Stimulated activated CD8-positive, alpha-beta memory T cell treated with anti-CD3 and anti-CD28 coated beads, Interleukin-12 subunit alpha, Interleukin-12 subunit beta, amount 100 ng/mL, for 24 hours (primary cell): Measurements from ENCODE around the gene ZRANB3.
"Not testable (repeated sequence)": the region's sequence is repeated elsewhere in the genome, so short reads cannot be mapped to it uniquely, and the experiment has no call there.

ENCODE experiments used
- DNase-seq: peaks from one replicate; pipeline ENCODE4 v3.0.0-alpha.2; 2020; ENCODE audit errors: extremely low read depth

Gene ZRANB3

DNA sequence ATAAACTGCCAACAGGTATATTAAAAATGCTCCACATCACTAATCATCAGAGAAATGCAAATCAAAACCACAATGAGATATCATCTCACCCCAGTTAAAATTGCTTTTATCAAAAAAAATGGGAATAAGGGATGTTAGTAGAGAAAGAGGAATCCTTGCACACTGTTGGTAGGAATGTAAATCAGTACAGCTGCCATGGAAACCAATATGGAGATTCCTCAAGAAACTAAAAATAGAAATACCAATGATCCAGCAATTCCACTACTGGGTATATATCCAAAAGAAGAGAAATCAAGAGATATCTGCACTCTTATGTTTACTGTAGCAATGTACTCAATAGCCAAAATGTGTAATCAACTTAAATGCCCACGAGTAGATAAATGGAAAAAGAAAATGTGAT lies 40.6 kb downstream of the ZRANB3 start:
- no peak for DNase-seq

DNA sequence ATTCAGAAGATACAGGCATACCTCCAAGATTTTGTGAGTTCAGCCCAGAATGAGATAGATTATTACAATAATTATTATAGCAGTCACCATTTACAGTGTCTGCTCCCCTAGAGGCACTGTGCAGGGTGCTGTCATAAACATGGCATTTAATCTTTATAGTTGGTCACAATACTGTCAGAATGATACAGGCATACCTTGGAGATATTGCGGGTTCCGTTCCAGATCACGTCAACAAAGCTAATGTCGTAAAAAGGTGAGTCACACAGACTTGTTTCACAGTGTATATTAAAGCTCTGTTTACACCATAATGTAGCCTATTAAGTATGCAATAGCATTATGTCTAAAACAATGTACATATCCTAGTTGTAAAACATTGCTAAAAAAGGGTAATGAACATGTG lies 45.6 kb downstream of the ZRANB3 start:
- no peak for DNase-seq

DNA sequence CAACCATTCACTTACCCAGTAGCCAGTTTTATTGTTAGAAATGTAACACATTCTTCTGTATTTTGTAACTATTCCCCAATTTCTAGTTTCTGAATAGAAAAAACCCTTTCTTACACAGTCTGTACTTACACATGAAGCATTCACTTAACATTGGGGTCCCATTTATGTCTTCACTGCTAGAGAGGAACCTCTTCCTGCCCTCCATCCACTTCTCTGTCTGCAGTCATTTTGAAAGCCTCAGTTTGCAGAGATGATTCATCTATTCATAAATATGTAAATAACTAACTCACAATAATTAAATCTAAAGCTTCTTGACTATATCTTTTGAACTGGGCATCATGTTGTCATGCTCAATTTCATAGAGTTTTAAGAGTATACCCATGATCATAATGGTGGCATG lies 55.9 kb downstream of the ZRANB3 start:
- DNase-seq, result no peak

DNA sequence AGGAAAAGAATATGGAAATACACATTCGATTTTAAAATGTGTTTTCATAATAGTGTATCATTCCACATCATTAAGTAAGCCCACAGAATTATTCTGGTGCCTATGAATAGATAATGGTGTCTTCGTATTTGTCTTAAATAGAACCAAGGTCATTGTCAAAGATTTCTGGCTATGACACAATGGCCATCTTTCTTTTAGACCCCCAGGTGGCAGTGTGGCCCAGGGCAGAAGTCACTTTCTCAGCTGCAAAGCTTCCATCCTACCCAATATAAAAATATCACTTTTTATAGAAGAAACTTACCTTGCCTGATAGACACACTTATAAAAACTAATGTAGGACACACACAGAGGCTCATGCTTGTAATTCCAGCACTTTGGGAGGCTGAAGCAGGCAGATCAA lies 57.5 kb downstream of the ZRANB3 start:
- DNase-seq, result no peak

DNA sequence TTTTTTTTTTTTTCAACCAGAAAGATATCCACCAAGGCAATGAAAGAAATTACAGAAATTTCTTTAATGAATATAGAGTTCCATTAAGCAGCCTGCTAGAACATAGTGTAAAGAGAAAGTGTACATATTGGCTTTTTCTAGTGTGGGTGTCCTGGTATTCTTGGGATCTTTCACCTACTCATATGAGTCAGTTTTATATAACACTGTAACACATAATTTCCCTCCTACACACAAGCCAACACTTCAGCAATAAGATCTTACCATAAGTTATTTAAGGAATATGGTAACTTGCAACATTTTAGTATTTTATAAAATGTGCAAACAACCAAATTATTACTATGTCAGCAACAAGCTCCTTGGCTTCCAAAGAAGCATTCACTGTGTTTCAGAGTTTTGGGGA lies 59.9 kb downstream of the ZRANB3 start:
- no peak for DNase-seq

DNA sequence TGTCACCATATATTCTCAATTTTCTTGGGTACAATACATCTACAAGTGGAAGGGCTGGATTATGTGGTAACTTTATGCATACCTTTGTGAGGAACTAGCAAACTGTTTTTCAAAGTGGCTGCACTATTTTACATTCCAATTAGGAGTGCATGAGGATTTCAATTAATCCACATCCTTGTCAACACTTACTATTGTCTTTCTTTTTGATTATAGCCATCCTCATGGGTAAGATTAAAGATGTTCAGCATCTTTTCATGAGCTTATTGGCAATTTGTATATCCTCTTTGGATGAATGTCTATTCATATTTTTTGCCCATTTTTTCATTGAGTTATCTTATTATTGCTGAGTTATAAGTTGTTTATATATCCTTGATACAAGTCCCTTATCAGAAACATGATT lies 73.7 kb downstream of the ZRANB3 start:
- DNase-seq, result no peak

DNA sequence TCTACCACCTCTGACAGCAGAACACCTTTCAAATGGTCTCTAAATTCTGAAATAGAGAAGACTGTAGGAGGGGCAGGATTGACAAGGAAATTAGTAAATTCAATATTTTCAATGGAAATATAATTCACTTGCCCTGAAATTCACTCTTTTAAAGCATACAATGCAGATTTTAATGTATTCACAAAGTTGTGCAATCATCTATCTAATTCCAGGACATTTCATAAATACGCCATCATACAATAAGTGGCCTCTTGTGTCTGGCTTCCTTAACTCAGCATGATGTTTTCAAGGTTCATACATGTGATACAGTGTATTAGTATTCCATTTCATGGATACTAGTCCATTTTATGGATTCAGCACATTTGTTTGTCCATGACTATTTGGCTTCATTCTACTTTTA lies 74.2 kb downstream of the ZRANB3 start:
- no peak for DNase-seq

DNA sequence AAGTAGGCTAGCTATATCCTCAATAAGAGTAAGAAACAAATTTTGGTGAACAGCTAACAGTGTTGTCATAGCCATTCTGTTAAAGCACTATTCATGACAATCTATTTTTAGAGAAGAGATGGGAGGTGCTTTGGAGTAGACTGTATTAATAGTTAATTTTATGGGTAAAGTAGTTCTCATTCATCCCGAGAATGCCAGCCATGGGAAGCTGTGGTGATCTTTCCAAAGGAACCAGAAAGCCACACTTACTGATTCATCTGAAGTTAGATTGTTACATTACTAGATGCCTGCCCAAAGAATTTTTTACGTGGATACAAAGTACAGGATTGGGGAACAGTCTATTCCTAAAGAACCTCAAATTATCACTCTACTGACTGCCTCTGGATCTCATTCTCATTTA lies 74.6 kb downstream of the ZRANB3 start:
- DNase-seq, result no peak

DNA sequence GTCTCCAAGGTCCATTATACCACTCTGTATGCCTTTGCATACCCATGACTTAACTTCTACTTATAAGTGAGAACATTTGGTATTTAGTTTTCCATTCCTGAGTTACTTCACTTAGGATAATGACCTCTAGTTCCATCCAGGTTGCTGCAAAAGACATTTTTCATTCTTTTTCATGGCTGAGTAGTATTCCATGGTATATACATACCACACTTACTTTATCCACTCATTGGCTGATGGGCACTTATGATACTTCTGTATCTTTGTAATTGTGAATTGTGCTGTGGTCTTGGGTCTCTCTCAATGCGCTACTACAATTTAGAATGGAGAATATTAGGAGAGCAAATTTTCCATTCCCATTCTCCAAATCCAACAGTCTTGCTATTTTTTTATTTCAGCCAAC lies 76.4 kb downstream of the ZRANB3 start:
- no peak for DNase-seq

DNA sequence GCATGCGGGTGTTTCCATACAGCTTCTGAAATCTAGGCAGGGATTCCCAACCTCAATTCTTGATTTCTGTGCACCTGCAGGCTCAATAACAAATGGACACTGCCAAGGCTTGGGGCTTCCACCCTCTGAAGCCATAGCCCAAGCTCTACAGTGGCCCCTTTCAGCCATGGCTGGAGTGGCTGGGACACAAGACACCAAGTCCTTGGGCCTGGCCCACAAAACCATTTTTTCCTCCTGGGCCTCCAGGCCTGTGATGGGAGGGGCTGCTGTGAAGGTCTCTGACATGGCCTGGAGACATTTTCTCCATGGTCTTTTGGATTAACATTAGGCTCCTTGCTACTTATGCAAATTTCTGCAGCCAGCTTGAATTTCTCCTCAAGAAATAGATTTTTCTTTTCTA lies 78.0 kb downstream of the ZRANB3 start:
- not testable (repeated sequence) for DNase-seq

DNA sequence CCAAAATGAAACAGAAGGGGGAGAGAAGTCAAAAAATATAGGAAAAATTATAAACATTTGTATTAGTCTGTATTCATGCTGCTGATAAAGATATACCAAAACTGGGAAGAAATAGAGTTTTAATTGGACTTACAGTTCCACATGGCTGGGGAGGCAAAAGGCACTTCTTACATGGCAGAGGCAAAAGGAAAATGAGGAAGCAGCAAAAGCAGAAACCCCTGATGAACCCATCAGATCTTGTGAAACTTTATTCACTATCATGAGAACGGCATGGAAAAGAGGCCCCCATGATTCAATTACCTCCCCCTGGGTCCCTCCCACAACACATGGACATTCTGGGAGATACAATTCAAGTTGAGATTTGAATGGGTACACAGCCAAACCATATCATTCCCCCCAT lies 79.1 kb downstream of the ZRANB3 start:
- no peak for DNase-seq

DNA sequence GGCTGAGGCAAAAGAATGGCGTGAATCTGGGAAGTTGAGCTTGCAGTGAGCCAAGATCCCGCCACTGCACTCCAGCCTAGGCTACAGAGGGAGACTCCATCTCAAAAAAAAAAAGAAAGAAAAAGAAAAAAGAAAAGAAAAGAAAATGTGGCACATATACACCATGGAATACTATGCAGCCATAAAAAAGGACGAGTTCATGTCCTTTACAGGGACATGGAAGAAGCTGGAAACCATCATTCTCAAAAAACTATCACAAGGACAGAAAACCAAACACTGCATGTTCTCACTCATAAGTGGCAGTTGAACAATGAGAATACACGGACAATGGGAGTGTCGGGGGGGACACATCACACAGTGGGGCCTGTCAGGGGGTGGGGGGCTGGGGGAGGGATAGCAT lies 88.0 kb downstream of the ZRANB3 start:
- DNase-seq, result not testable (repeated sequence)

DNA sequence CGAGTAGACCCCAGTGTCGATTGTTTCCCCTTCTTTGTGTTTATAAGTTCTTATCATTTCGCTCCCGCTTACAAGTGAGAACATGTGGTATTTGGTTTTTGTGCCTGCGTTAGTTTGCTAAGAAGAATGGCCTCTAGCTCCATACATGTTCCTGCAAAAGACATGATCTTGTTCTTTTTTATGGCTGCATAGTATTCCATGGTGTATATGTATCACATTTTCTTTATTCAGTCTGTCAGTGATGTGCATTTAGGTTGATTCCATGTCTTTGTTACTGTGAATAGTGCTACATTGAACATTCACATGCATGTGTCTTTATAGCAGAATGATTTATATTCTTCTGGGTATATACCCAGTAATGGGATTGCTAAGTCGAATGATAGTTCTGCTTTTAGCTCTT lies 95.9 kb downstream of the ZRANB3 start:
- DNase-seq, result not testable (repeated sequence)

DNA sequence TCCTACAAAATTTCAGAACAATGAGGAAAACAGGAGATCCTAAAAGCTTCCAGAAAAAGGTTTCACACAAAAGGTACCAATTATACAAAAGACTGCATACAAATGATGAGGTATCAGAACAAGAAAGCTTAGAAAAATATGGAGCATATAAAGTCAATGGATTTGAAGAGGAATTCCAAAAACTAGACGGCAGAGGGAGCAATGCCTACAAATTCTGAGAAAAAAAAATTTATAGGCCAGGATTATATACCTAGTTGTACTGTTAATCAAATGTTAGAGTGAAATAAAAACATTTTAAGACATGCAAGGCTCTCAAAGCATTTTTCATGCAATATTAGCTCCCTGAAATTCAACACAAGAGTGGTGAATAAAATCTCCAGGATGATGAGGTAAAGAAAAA lies 106.2 kb downstream of the ZRANB3 start:
- no peak for DNase-seq

DNA sequence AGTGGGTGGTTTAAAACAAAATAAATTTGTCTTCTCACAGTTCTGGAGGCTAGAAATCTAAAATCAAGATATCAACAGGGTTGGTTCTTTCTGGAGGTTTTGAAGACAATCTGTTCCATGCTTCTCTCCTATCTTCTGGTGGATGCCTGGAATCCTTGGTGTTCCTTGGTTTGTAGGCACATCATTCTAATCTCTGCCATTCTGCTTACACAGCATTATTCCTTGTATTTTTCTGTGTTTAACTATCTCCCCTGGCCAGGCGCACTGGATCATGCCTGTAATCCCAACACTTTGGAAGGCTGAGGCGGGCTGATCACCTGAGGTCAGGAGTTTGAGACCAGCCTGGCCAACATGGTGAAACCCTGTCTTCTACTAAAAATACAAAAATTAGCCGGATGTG lies 108.1 kb downstream of the ZRANB3 start:
- no peak for DNase-seq

DNA sequence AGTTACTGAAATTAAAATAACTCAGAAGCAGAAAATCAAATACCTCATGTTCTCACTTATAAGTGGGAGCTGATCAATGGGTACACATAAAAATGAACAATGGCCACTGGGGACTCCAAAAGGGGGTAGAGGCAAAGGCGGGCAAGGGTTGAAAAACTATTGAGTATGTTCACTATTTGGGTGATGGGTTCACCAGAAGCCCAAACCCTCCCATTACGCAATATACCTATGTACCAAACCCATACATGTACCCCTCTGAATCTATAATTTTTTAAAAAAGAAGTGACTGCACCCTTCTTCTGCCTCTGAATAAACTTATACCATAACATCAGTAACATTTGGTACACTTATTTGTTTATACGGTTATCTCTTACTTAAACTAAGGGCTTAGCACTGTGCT lies 119.4 kb downstream of the ZRANB3 start:
- no peak for DNase-seq

DNA sequence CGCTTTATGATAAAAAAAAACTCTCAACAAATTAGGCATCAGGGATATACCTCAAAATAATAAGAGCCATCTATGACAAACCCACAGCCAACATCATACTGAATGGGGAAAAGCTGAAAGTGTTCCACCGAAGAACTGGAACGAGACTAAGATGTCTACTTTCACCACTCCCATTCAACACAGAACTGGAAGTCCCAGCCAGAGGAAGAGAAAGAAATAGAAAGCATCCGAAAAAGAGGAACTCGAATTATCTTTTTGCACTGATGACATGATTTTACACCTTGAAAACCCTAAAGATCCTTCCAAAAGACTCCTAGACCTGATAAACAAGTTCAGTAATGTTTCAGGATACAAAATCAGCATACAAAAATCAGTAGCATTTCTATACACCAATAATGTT lies 121.6 kb downstream of the ZRANB3 start:
- no peak for DNase-seq

DNA sequence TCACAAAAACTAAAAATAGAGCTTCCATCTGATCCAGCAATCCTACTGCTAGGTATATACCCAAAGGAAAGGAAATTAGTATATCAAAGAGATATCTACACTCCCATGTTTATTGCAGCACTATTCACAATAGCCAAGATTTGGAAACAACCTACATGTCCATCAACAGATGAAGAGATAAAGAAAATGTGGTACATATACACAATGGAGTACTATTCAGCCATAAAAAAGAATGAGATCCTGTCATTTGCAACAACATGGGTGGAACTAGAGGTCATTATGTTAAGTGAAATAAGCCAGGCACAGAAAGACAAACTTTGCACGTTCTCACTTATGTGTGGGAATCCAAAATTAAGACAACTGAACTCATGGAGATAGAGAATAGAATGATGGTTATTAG lies 134.8 kb downstream of the ZRANB3 start:
- not testable (repeated sequence) for DNase-seq

DNA sequence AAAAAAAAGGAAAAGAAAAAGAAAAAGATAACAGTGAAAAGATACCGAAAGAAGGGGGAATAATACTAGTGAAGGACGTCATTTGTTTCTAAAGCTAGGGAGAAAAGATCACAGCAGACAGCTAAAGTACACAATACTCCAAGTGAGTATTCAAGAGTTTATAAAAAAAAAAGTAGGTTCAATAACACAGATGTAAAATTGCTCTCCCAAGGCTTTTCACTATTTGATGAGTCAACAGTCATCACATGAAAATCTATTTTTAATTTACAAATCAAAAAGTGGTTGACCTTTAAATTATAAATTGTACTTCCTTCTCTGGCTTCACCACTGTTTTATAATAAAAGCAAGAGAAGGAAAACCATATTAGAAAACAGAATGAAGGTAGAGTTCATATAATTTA lies 144.0 kb downstream of the ZRANB3 start:
- DNase-seq, result no peak

DNA sequence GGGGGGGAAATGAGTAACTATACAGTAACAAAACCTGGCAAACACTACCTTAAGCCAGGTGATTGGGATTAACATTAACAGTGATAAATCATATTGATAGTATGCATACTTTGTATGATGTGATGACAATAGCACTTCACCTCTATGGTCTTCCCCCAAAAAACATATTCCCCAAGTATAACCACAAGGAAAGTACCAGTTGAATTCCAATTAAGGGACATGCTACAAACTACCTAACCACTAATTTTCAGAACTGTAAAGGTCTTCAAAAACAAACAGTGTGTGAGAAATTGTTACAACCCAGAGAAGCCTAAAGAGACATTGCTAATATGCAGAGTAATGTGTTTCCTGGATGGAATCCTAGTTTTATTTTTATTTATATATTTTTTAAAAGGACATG lies 152.4 kb downstream of the ZRANB3 start:
- no peak for DNase-seq

DNA sequence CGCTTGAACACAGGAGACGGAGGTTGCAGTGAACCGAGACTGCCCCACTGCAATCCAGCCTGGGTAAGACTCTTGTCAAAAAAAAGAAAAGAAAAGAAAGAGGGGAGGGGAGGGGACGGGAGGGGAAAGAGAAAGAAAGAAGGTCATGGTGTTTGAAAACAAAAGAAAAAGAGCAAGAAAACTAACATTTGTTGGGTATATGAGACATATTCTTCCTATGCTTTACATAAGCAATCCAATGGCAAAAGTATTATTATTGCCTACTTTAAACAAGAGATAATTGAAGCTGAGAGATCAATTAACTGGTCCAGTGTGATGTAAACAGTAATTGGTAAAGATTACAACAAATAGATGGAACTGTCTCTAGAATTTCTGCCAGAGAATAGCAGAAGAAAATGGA lies 157.3 kb downstream of the ZRANB3 start:
- DNase-seq, result no peak

DNA sequence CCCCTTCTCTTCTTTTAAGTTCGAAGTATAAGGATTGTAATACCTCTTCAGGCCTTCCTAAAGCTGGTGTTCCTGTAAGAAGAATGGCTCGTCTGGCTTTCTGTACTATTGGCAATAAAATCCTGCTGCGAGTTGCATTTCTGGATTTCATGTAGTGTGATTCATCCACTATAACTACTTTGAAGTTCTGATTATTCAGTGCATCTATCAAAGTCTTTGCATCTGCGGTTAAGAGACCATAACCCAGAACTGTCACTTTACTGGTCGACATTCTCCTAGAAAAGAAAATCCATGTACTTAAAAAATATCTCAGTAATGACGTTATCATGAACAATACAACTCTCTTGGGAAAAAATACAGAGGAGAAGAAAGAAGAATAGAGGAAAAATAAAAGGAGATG lies 181.1 kb downstream of the ZRANB3 start:
- DNase-seq, result no peak

DNA sequence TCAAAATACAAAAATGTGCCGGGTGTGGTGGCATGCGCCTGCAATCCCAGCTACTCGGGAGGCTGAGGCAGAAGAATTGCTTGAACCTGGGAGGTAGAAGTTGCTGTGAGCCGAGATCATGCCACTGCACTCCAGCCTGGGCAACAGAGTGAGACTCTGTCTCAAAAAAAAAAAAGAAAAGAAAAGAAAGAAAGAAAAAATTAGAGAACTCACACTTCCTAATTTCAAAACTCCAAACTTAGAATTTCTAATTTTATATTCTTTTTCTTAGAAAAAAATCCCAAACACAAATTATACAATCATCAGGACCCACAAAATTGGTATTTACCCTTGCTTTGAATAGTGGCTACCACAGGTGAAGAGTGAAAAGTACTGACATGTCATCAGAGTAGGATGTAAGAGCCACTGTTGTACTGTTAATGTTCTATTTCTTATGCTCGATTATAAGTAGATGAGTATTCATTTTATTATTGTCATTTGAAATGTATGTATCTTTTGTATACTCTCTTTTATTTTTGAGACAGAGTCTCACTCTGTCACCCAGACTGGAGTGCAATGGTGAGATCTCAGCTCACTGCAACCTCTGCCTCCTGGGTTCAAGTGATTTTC lies 182.8 kb downstream of the ZRANB3 start:
- not testable (repeated sequence) for DNase-seq

DNA sequence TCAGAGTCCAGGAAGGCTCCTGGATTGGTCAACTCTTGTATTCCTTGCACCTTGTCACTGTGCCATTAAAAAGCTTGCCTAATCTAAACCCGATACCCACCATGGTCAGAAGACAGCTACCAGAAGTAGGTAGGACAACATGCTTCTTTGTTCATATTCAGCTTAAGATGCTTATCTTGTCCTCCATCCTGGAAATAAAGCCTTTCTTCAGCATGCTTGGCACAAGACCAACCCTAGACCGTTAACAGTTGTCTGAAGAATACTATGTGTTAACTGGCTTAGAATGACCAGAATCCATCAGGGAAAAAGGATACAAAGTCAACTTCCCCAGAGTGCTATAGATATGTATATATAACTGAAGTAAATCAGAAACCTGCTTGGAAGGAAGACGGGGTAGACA lies 193.9 kb downstream of the ZRANB3 start:
- no peak for DNase-seq

DNA sequence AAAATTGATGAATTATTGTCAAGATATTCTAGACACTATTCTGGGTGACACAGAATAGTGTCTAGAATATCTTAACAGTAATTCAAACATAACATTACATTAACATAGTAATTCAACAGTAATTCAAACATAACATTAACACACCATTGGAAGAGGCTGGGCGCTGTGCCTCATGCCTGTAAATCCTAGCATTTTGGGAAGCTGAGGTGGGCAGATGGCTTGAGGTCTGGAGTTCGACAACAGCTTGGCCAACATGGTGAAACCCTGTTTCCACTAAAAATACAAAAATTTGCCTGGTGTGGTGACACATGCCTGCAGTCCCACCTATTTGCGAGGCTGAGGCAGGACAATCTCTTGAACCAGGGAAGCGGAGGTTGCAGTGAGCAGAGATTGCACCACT lies 195.8 kb downstream of the ZRANB3 start:
- DNase-seq, result no peak
